GM23338 (cell line): ENCODE results near the gene UNC45A. TPM values are rescaled to one million over a fixed set of nuclear protein-coding genes. Genes with fewer than 3 reads are reported as not detected.

Experiments used
- ATAC-seq: fragments of 200-7000 bp; cut with Tn5 transposase; 3 replicates; pipeline ENCODE4 v1.9.1; 2020
- DNase-seq: peaks from one replicate; pipeline ENCODE4 v3.0.0-alpha.2; 2015; ENCODE audit warnings: low spot score
- H2AFZ ChIP-seq: fragments of 200-600 bp; sonication (generic); 2 replicates; pipeline ENCODE4 v1.8.0; 2016; ENCODE audit warnings: antibody characterized with exemption, mild to moderate bottlenecking, moderate library complexity
- H3F3A ChIP-seq: fragments of 200-600 bp; sonication (generic); replicated peaks from 2 replicates; pipeline ENCODE4 v1.8.0; 2017; ENCODE audit warnings: antibody characterized with exemption, mixed run types, low read depth
- H3K27ac ChIP-seq: fragments of 200-600 bp; sonication (generic); 2 replicates; pipeline ENCODE4 v1.6.1; 2016; ENCODE audit warnings: low read depth
- H3K27me3 ChIP-seq: fragments of 200-600 bp; sonication (generic); 2 replicates; pipeline ENCODE4 v1.8.0; 2016; ENCODE audit warnings: mild to moderate bottlenecking, mixed run types, moderate library complexity; ENCODE audit not compliant: insufficient read depth
- H3K36me3 ChIP-seq: fragments of 200-600 bp; sonication (generic); 2 replicates; pipeline ENCODE4 v1.8.0; 2016; ENCODE audit warnings: mild to moderate bottlenecking; ENCODE audit not compliant: insufficient read depth
- H3K4me1 ChIP-seq: fragments of 200-600 bp; sonication (generic); 2 replicates; pipeline ENCODE4 v1.8.0; 2016; ENCODE audit warnings: mild to moderate bottlenecking, moderate library complexity; ENCODE audit not compliant: insufficient read depth
- H3K4me2 ChIP-seq: fragments of 200-600 bp; sonication (generic); 2 replicates; pipeline ENCODE4 v1.7.1; 2017; ENCODE audit warnings: mixed run types
- H3K4me3 ChIP-seq: fragments of 200-600 bp; sonication (generic); 2 replicates; pipeline ENCODE4 v1.6.1; 2016; ENCODE audit warnings: mixed run types
- H3K79me2 ChIP-seq: fragments of 200-600 bp; sonication (generic); replicated peaks from 2 replicates; pipeline ENCODE4 v1.8.0; 2017; ENCODE audit warnings: mild to moderate bottlenecking; ENCODE audit not compliant: insufficient read depth
- H3K9me2 ChIP-seq: fragments of 200-600 bp; sonication (generic); 2 replicates; pipeline ENCODE4 v1.8.0; 2017; ENCODE audit not compliant: insufficient read depth
- H4K20me1 ChIP-seq: fragments of 200-600 bp; sonication (generic); replicated peaks from 2 replicates; pipeline ENCODE4 v1.8.0; 2017; ENCODE audit warnings: mild to moderate bottlenecking; ENCODE audit not compliant: insufficient read depth
- H3K27ac Mint-ChIP-seq: 2 replicates; pipeline ENCODE4 v1.8.0; 2020; ENCODE audit warnings: inconsistent platforms, mild to moderate bottlenecking, moderate library complexity, mixed read lengths
- H3K27me3 Mint-ChIP-seq: 3 replicates; pipeline ENCODE4 v1.8.0; 2022; ENCODE audit warnings: low read depth, mild to moderate bottlenecking, moderate library complexity, mixed read lengths, inconsistent platforms; ENCODE audit not compliant: insufficient read depth, poor library complexity
- H3K36me3 Mint-ChIP-seq: 3 replicates; pipeline ENCODE4 v1.8.0; 2021; ENCODE audit warnings: low read depth, mild to moderate bottlenecking, inconsistent platforms, moderate library complexity, mixed read lengths
- H3K4me1 Mint-ChIP-seq: 3 replicates; pipeline ENCODE4 v1.8.0; 2020; ENCODE audit warnings: mild to moderate bottlenecking, inconsistent platforms, mixed read lengths
- H3K4me3 Mint-ChIP-seq: 3 replicates; pipeline ENCODE4 v1.8.0; 2021; ENCODE audit warnings: moderate library complexity, mild to moderate bottlenecking, inconsistent platforms, mixed read lengths
- H3K9me3 Mint-ChIP-seq: 3 replicates; pipeline ENCODE4 v1.8.0; 2020; ENCODE audit warnings: moderate library complexity, mild to moderate bottlenecking, inconsistent platforms, mixed read lengths
- CREB1 ChIP-seq: fragments of 250-450 bp; sonication (Bioruptor Pico); IDR thresholded peaks from 2 replicates; pipeline ENCODE4 v1.5.0; 2020; ENCODE audit warnings: low read depth, mild to moderate bottlenecking, moderate library complexity
- EZH2 ChIP-seq: fragments of 200-600 bp; sonication (generic); IDR thresholded peaks from one replicate; pipeline ENCODE4 v1.8.0; 2017; ENCODE audit warnings: antibody characterized with exemption, mild to moderate bottlenecking, low read depth; ENCODE audit not compliant: unreplicated experiment
- EZH2phosphoT487 ChIP-seq: fragments of 200-600 bp; sonication (generic); IDR thresholded peaks from one replicate; pipeline ENCODE4 v1.8.1; 2018; ENCODE audit warnings: antibody characterized with exemption; ENCODE audit not compliant: unreplicated experiment
- JUNB ChIP-seq: IDR thresholded peaks from one replicate; pipeline ENCODE4 v1.6.1; 2016; ENCODE audit warnings: antibody characterized with exemption; ENCODE audit not compliant: unreplicated experiment
- NANOG ChIP-seq: IDR thresholded peaks from 2 replicates; pipeline ENCODE4 v1.6.1; 2016; ENCODE audit warnings: antibody characterized with exemption, borderline replicate concordance
- POLR2AphosphoS5 ChIP-seq: IDR thresholded peaks from 2 replicates; pipeline ENCODE4 v1.6.1; 2016; ENCODE audit warnings: antibody characterized with exemption, low read depth
- STAT1 ChIP-seq: IDR thresholded peaks from one replicate; pipeline ENCODE4 v1.6.1; 2016; ENCODE audit warnings: antibody characterized with exemption; ENCODE audit not compliant: unreplicated experiment
- polyA plus RNA-seq: library from polyadenylated mRNA; unstranded; fragments of >200 nt; fragmentation: Nextera tagmentation; extraction: Ambion mirVana; gene quantifications from 2 replicates; pipeline ENCODE4 v1.2.1, GENCODE V29; 2016
- total RNA-seq: library from RNA; depleted of rRNA; stranded (reverse); fragments of >200 nt; shearing (Covaris generic); gene quantifications from 2 replicates; pipeline ENCODE4 v1.2.3, GENCODE V29; 2014
- TF ChIP-seq, protein P1 (sequence below): IDR thresholded peaks from one replicate; pipeline ENCODE4 v1.6.1; 2018; ENCODE audit warnings: antibody characterized with exemption; ENCODE audit not compliant: unreplicated experiment
- TF ChIP-seq, protein P2 (sequence below): fragments of 250-450 bp; sonication (Bioruptor Pico); IDR thresholded peaks from 2 replicates; pipeline ENCODE4 v1.5.0; 2020; ENCODE audit warnings: mild to moderate bottlenecking, moderate library complexity
- TF ChIP-seq, protein P3 (sequence below): IDR thresholded peaks from 2 replicates; pipeline ENCODE4 v1.6.1; 2016; ENCODE audit warnings: antibody characterized with exemption

UNC45A gene
- total and polyA plus RNA-seq, 2 experiments from 2014 or later: 40.2 to 86.8 TPM

DNA sequence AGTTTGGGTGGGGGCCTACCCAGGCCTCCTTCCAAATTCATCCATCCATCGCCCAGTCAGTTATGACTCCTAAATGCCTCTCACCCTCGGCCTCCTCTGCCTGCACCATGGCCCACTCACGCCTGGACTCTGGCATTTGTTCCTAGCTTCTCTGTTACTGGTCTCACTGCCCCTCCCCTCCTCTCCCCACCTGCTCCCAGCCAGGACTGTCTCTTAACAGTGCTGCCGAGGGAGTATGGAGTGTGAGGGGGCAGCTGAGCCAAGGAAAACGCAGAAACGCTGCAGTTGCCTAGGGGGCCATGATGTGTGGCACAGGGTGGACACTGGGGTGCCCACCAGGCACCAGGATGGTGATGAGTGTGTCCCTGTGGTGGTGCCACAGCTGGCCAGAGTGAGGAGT, 22.7 kb downstream of the UNC45A start (continued):
- TF ChIP-seq, protein P1, sequence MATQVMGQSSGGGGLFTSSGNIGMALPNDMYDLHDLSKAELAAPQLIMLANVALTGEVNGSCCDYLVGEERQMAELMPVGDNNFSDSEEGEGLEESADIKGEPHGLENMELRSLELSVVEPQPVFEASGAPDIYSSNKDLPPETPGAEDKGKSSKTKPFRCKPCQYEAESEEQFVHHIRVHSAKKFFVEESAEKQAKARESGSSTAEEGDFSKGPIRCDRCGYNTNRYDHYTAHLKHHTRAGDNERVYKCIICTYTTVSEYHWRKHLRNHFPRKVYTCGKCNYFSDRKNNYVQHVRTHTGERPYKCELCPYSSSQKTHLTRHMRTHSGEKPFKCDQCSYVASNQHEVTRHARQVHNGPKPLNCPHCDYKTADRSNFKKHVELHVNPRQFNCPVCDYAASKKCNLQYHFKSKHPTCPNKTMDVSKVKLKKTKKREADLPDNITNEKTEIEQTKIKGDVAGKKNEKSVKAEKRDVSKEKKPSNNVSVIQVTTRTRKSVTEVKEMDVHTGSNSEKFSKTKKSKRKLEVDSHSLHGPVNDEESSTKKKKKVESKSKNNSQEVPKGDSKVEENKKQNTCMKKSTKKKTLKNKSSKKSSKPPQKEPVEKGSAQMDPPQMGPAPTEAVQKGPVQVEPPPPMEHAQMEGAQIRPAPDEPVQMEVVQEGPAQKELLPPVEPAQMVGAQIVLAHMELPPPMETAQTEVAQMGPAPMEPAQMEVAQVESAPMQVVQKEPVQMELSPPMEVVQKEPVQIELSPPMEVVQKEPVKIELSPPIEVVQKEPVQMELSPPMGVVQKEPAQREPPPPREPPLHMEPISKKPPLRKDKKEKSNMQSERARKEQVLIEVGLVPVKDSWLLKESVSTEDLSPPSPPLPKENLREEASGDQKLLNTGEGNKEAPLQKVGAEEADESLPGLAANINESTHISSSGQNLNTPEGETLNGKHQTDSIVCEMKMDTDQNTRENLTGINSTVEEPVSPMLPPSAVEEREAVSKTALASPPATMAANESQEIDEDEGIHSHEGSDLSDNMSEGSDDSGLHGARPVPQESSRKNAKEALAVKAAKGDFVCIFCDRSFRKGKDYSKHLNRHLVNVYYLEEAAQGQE: no peak
- no peak for TF ChIP-seq EZH2

DNA sequence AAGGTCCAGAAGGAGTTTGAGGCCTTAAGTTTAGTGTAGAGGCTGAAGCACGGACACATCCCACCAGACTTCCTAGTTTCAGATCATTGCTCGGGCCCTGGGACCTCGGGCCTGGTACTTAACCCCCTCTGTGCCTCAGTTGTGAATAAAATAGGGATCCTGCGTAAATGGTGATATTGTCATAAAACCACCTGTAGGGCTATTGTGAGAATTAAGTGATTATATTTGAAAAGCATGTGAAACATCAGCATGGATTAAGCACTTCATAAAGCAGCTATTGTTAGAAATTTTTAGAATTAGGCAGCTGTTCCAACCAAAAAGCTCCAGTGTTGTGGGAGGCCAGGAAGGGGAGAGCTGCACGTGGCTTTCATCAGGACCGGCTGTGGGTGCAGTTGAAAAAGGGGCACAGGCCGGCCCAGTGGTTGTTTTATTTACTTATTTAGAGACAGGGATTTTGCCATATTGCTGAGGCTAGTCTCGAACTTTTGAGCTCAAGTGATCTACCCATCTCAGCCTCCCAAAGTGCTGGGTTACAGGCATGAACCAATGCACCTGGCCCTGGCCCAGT, 24.0 kb downstream of the UNC45A start:
- peaks cover 17% of the 10 kb centered on the region; the same call in 1 of the 2 replicates for H3F3A ChIP-seq
- no peak overlapping the region for H3K27ac ChIP-seq
- peaks cover 13% of the 10 kb centered on the region for H3K4me1 ChIP-seq
- no peaks in the 10 kb centered on the region for H3K27me3 ChIP-seq
- H3K27ac Mint-ChIP-seq: no peak overlapping the region
- no peaks in the 10 kb centered on the region for H3K79me2 ChIP-seq
- H3K9me2 ChIP-seq: no peaks in the 10 kb centered on the region
- H3K4me3 ChIP-seq: no peak overlapping the region
- H3K4me1 Mint-ChIP-seq: peaks cover 10% of the 10 kb centered on the region
- no peaks in the 10 kb centered on the region; the same call in 2 of the 3 replicates for H3K9me3 Mint-ChIP-seq
- peaks cover 17% of the 10 kb centered on the region for H3K27me3 Mint-ChIP-seq
- H3K4me2 ChIP-seq: no peak overlapping the region
- peaks cover 11% of the 10 kb centered on the region; the same call in 1 of the 2 replicates for H4K20me1 ChIP-seq
- no peak overlapping the region for H3K4me3 Mint-ChIP-seq
- peaks cover 14% of the 10 kb centered on the region; the same call in 1 of the 2 replicates for H3K36me3 ChIP-seq
- DNase-seq: no peak
- no peak overlapping the region for H2AFZ ChIP-seq
- no peak for ATAC-seq
- peaks cover 40% of the 10 kb centered on the region for H3K36me3 Mint-ChIP-seq
- no peak for TF ChIP-seq EZH2
- TF ChIP-seq JUNB: no peak
- TF ChIP-seq, protein P1: no peak
- TF ChIP-seq, protein P2, sequence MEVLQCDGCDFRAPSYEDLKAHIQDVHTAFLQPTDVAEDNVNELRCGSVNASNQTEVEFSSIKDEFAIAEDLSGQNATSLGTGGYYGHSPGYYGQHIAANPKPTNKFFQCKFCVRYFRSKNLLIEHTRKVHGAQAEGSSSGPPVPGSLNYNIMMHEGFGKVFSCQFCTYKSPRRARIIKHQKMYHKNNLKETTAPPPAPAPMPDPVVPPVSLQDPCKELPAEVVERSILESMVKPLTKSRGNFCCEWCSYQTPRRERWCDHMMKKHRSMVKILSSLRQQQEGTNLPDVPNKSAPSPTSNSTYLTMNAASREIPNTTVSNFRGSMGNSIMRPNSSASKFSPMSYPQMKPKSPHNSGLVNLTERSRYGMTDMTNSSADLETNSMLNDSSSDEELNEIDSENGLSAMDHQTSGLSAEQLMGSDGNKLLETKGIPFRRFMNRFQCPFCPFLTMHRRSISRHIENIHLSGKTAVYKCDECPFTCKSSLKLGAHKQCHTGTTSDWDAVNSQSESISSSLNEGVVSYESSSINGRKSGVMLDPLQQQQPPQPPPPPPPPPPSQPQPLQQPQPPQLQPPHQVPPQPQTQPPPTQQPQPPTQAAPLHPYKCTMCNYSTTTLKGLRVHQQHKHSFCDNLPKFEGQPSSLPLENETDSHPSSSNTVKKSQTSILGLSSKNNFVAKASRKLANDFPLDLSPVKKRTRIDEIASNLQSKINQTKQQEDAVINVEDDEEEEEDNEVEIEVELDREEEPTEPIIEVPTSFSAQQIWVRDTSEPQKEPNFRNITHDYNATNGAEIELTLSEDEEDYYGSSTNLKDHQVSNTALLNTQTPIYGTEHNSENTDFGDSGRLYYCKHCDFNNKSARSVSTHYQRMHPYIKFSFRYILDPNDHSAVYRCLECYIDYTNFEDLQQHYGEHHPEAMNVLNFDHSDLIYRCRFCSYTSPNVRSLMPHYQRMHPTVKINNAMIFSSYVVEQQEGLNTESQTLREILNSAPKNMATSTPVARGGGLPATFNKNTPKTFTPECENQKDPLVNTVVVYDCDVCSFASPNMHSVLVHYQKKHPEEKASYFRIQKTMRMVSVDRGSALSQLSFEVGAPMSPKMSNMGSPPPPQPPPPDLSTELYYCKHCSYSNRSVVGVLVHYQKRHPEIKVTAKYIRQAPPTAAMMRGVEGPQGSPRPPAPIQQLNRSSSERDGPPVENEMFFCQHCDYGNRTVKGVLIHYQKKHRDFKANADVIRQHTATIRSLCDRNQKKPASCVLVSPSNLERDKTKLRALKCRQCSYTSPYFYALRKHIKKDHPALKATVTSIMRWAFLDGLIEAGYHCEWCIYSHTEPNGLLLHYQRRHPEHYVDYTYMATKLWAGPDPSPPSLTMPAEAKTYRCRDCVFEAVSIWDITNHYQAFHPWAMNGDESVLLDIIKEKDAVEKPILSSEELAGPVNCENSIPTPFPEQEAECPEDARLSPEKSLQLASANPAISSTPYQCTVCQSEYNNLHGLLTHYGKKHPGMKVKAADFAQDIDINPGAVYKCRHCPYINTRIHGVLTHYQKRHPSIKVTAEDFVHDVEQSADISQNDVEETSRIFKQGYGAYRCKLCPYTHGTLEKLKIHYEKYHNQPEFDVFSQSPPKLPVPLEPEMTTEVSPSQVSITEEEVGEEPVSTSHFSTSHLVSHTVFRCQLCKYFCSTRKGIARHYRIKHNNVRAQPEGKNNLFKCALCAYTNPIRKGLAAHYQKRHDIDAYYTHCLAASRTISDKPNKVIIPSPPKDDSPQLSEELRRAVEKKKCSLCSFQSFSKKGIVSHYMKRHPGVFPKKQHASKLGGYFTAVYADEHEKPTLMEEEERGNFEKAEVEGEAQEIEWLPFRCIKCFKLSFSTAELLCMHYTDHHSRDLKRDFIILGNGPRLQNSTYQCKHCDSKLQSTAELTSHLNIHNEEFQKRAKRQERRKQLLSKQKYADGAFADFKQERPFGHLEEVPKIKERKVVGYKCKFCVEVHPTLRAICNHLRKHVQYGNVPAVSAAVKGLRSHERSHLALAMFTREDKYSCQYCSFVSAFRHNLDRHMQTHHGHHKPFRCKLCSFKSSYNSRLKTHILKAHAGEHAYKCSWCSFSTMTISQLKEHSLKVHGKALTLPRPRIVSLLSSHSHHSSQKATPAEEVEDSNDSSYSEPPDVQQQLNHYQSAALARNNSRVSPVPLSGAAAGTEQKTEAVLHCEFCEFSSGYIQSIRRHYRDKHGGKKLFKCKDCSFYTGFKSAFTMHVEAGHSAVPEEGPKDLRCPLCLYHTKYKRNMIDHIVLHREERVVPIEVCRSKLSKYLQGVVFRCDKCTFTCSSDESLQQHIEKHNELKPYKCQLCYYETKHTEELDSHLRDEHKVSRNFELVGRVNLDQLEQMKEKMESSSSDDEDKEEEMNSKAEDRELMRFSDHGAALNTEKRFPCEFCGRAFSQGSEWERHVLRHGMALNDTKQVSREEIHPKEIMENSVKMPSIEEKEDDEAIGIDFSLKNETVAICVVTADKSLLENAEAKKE: no peak
- TF ChIP-seq CREB1: no peak
- TF ChIP-seq, protein P3, sequence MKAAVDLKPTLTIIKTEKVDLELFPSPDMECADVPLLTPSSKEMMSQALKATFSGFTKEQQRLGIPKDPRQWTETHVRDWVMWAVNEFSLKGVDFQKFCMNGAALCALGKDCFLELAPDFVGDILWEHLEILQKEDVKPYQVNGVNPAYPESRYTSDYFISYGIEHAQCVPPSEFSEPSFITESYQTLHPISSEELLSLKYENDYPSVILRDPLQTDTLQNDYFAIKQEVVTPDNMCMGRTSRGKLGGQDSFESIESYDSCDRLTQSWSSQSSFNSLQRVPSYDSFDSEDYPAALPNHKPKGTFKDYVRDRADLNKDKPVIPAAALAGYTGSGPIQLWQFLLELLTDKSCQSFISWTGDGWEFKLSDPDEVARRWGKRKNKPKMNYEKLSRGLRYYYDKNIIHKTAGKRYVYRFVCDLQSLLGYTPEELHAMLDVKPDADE: no peak
- TF ChIP-seq STAT1: no peak
- TF ChIP-seq EZH2phosphoT487: no peak
- no peak for TF ChIP-seq NANOG
- TF ChIP-seq POLR2AphosphoS5: no peak
